Ammon's horn (tissue), 1 donor: ENCODE results near the gene KLHL11.

Experiments used
- DNase-seq: peaks from one replicate; pipeline ENCODE4 v3.0.0-alpha.2; 2016; ENCODE audit warnings: low spot score

The KLHL11 gene

GRCh38 chr17:41806685-41807445 is 58.4 kb downstream of the KLHL11 start:
- DNase-seq, result no peak
